GM23338 (cell line): ENCODE data around the gene DTNBP1. TPM values are rescaled to one million over a fixed set of nuclear protein-coding genes. Genes with fewer than 3 reads are reported as not detected.
A peak's percentile ranks its signal among the peaks of the same experiment; 100 is the strongest.
"Not testable (repeated sequence)": the region's sequence is repeated elsewhere in the genome, so short reads cannot be mapped to it uniquely, and the experiment has no call there.

ENCODE experiments used
- ATAC-seq: fragments of 200-7000 bp; cut with Tn5 transposase; 3 replicates; pipeline ENCODE4 v1.9.1; 2020
- DNase-seq: peaks from one replicate; pipeline ENCODE4 v3.0.0-alpha.2; 2015; ENCODE audit warnings: low spot score
- H2AFZ ChIP-seq: fragments of 200-600 bp; sonication (generic); 2 replicates; pipeline ENCODE4 v1.8.0; 2016; ENCODE audit warnings: antibody characterized with exemption, mild to moderate bottlenecking, moderate library complexity
- H3F3A ChIP-seq: fragments of 200-600 bp; sonication (generic); replicated peaks from 2 replicates; pipeline ENCODE4 v1.8.0; 2017; ENCODE audit warnings: antibody characterized with exemption, mixed run types, low read depth
- H3K27ac ChIP-seq: fragments of 200-600 bp; sonication (generic); 2 replicates; pipeline ENCODE4 v1.6.1; 2016; ENCODE audit warnings: low read depth
- H3K27me3 ChIP-seq: fragments of 200-600 bp; sonication (generic); 2 replicates; pipeline ENCODE4 v1.8.0; 2016; ENCODE audit warnings: mild to moderate bottlenecking, mixed run types, moderate library complexity; ENCODE audit not compliant: insufficient read depth
- H3K36me3 ChIP-seq: fragments of 200-600 bp; sonication (generic); 2 replicates; pipeline ENCODE4 v1.8.0; 2016; ENCODE audit warnings: mild to moderate bottlenecking; ENCODE audit not compliant: insufficient read depth
- H3K4me1 ChIP-seq: fragments of 200-600 bp; sonication (generic); 2 replicates; pipeline ENCODE4 v1.8.0; 2016; ENCODE audit warnings: mild to moderate bottlenecking, moderate library complexity; ENCODE audit not compliant: insufficient read depth
- H3K4me2 ChIP-seq: fragments of 200-600 bp; sonication (generic); 2 replicates; pipeline ENCODE4 v1.7.1; 2017; ENCODE audit warnings: mixed run types
- H3K4me3 ChIP-seq: fragments of 200-600 bp; sonication (generic); 2 replicates; pipeline ENCODE4 v1.6.1; 2016; ENCODE audit warnings: mixed run types
- H3K79me2 ChIP-seq: fragments of 200-600 bp; sonication (generic); replicated peaks from 2 replicates; pipeline ENCODE4 v1.8.0; 2017; ENCODE audit warnings: mild to moderate bottlenecking; ENCODE audit not compliant: insufficient read depth
- H3K9me2 ChIP-seq: fragments of 200-600 bp; sonication (generic); 2 replicates; pipeline ENCODE4 v1.8.0; 2017; ENCODE audit not compliant: insufficient read depth
- H4K20me1 ChIP-seq: fragments of 200-600 bp; sonication (generic); replicated peaks from 2 replicates; pipeline ENCODE4 v1.8.0; 2017; ENCODE audit warnings: mild to moderate bottlenecking; ENCODE audit not compliant: insufficient read depth
- H3K27ac Mint-ChIP-seq: 2 replicates; pipeline ENCODE4 v1.8.0; 2020; ENCODE audit warnings: inconsistent platforms, mild to moderate bottlenecking, moderate library complexity, mixed read lengths
- H3K27me3 Mint-ChIP-seq: 3 replicates; pipeline ENCODE4 v1.8.0; 2022; ENCODE audit warnings: low read depth, mild to moderate bottlenecking, moderate library complexity, mixed read lengths, inconsistent platforms; ENCODE audit not compliant: insufficient read depth, poor library complexity
- H3K36me3 Mint-ChIP-seq: 3 replicates; pipeline ENCODE4 v1.8.0; 2021; ENCODE audit warnings: low read depth, mild to moderate bottlenecking, inconsistent platforms, moderate library complexity, mixed read lengths
- H3K4me1 Mint-ChIP-seq: 3 replicates; pipeline ENCODE4 v1.8.0; 2020; ENCODE audit warnings: mild to moderate bottlenecking, inconsistent platforms, mixed read lengths
- H3K4me3 Mint-ChIP-seq: 3 replicates; pipeline ENCODE4 v1.8.0; 2021; ENCODE audit warnings: moderate library complexity, mild to moderate bottlenecking, inconsistent platforms, mixed read lengths
- H3K9me3 Mint-ChIP-seq: 3 replicates; pipeline ENCODE4 v1.8.0; 2020; ENCODE audit warnings: moderate library complexity, mild to moderate bottlenecking, inconsistent platforms, mixed read lengths
- ETS1 ChIP-seq: IDR thresholded peaks from 2 replicates; pipeline ENCODE4 v1.6.1; 2016; ENCODE audit warnings: antibody characterized with exemption
- EZH2phosphoT487 ChIP-seq: fragments of 200-600 bp; sonication (generic); IDR thresholded peaks from one replicate; pipeline ENCODE4 v1.8.1; 2018; ENCODE audit warnings: antibody characterized with exemption; ENCODE audit not compliant: unreplicated experiment
- ZNF114 ChIP-seq: fragments of 250-450 bp; sonication (Bioruptor Pico); IDR thresholded peaks from 2 replicates; pipeline ENCODE4 v1.5.0; 2020; ENCODE audit warnings: mild to moderate bottlenecking, moderate library complexity
- ZNF331 ChIP-seq: fragments of 250-450 bp; sonication (Bioruptor Pico); IDR thresholded peaks from 2 replicates; pipeline ENCODE4 v1.5.0; 2020; ENCODE audit warnings: low read depth, mild to moderate bottlenecking, moderate library complexity
- ZNF462 ChIP-seq: fragments of 250-450 bp; sonication (Bioruptor Pico); IDR thresholded peaks from 2 replicates; pipeline ENCODE4 v1.5.0; 2020; ENCODE audit warnings: mild to moderate bottlenecking, moderate library complexity
- polyA plus RNA-seq: library from polyadenylated mRNA; unstranded; fragments of >200 nt; fragmentation: Nextera tagmentation; extraction: Ambion mirVana; gene quantifications from 2 replicates; pipeline ENCODE4 v1.2.1, GENCODE V29; 2016
- total RNA-seq: library from RNA; depleted of rRNA; stranded (reverse); fragments of >200 nt; shearing (Covaris generic); gene quantifications from 2 replicates; pipeline ENCODE4 v1.2.3, GENCODE V29; 2014
- TF ChIP-seq, protein P1 (sequence below), 2 experiments: fragments of 200-600 bp in 1 of 2; sonication (generic) in 1 of 2; conservative IDR thresholded peaks; 2 replicates each; pipeline versions ENCODE4 v1.5.1 to v1.6.1; 2016 to 2017; ENCODE audit warnings: antibody characterized with exemption in 2 of 2, low read depth in 2 of 2, mild to moderate bottlenecking in 2 of 2, moderate library complexity in 1 of 2

Gene DTNBP1
- total and polyA plus RNA-seq, 2 experiments from 2014 or later, result 12.1 to 20.1 TPM

GRCh38 chr6:15544321-15544900 is 118.4 kb downstream of the DTNBP1 start:
- Histone ChIP-seq H3K4me3 (no peak overlapping the region), H4K20me1 (no peaks in the 10 kb centered on the region), H3K4me2 (no peak overlapping the region), H3K79me2 (no peaks in the 10 kb centered on the region), H3K27me3 (no peaks in the 10 kb centered on the region), H3K4me1 (peaks cover under 1% of the 10 kb centered on the region; the same call in 1 of the 2 replicates), H3K9me2 (no peaks in the 10 kb centered on the region; the same call in 1 of the 2 replicates), H3F3A (no peaks in the 10 kb centered on the region), H3K27ac (no peak overlapping the region), H2AFZ (no peak overlapping the region), H3K36me3 (no peaks in the 10 kb centered on the region)
- Mint-ChIP-seq H3K4me1 (peaks cover 7% of the 10 kb centered on the region), H3K4me3 (no peak overlapping the region), H3K9me3 (peaks cover 12% of the 10 kb centered on the region), H3K27ac (no peak overlapping the region), H3K27me3 (peaks cover 3% of the 10 kb centered on the region), H3K36me3 (peaks cover 15% of the 10 kb centered on the region)
- DNase-seq (no peak), ATAC-seq (no peak)
- TF ChIP-seq EZH2phosphoT487, result no peak

DNA sequence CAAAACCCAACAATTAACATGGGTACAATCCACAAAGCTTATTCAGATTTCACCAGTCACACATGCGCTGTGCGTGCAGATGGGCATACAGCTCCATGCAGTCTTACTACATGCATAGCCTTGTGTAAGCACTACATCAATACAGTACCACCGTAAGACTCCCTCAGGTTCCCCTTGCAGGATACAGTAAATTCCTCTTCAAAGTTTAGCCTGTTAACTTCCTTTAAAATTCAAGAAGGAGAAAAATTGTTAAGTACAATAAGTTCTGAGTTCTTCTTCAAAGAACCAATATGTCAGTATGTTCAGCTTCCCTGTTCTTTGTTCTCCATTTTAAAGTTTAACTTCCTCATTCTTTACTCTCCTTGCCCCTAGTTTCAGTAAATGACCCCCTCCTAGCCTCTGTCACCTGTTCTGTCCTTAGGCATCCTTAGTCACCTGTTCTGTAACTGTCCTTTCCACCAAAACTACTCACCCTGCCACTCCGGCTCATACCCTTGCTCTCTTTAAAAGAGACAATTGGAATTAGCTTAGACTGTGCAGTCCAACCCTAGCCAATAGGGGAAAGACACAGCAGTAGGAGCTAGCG is 119.4 kb downstream of the DTNBP1 start:
- Mint-ChIP-seq H3K9me3 (peaks cover 12% of the 10 kb centered on the region), H3K36me3 (peaks cover 15% of the 10 kb centered on the region)
- H3K27me3 Mint-ChIP-seq, H3K36me3 ChIP-seq, H3K4me1 ChIP-seq, H3K9me2 ChIP-seq, H3K4me2 ChIP-seq, H3F3A ChIP-seq, H4K20me1 ChIP-seq, ATAC-seq, H3K4me3 ChIP-seq, H3K27ac Mint-ChIP-seq, H3K4me1 Mint-ChIP-seq, H3K79me2 ChIP-seq, DNase-seq, H3K4me3 Mint-ChIP-seq, H3K27me3 ChIP-seq, H2AFZ ChIP-seq, H3K27ac ChIP-seq: not testable (repeated sequence)

DNA sequence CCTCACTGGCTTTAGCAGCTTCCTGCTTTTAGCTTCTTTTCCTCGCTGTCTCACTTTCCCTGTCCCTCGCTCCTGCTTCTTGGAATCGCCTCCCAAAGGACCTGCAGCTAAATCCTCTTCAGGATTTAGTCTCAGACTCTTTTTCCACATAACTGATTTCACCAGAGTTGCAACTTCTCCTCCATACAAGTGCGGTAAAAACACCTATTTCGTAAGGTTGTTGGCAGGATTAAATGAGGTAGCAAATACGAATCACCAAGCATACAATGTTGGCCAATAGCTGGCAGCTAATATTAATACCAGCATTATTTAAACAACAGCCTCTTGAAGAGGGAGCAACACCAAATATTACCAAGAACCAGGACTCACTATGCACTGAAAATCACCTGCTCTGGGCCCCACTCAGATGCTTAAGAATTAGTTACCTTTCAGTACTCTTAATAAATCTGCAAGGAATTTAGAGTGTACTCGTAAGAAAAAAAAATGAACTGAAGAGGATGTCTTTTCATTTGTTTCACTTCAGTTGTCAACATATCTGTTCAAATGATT is 123.0 kb downstream of the DTNBP1 start:
- H3F3A ChIP-seq, result no peaks in the 10 kb centered on the region
- no peak overlapping the region for H3K4me3 ChIP-seq
- TF ChIP-seq ZNF331 (no peak), ETS1 (no peak), ZNF462 (CRISPR knock-in tag) (no peak), ZNF114 (CRISPR knock-in tag) (no peak)
- TF ChIP-seq, protein P1, sequence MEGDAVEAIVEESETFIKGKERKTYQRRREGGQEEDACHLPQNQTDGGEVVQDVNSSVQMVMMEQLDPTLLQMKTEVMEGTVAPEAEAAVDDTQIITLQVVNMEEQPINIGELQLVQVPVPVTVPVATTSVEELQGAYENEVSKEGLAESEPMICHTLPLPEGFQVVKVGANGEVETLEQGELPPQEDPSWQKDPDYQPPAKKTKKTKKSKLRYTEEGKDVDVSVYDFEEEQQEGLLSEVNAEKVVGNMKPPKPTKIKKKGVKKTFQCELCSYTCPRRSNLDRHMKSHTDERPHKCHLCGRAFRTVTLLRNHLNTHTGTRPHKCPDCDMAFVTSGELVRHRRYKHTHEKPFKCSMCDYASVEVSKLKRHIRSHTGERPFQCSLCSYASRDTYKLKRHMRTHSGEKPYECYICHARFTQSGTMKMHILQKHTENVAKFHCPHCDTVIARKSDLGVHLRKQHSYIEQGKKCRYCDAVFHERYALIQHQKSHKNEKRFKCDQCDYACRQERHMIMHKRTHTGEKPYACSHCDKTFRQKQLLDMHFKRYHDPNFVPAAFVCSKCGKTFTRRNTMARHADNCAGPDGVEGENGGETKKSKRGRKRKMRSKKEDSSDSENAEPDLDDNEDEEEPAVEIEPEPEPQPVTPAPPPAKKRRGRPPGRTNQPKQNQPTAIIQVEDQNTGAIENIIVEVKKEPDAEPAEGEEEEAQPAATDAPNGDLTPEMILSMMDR (conservative IDR thresholded peaks at IDR 0.05; ENCODE audit: low read depth in 2 of 2), result no peak

More for the DNA sequence above, 123.0 kb downstream of the DTNBP1 start:
- Histone ChIP-seq H3K27ac (0 out of 2 replicates have a peak overlapping the region, but pooled peaks have one; percentile 45), H3K36me3 (no peaks in the 10 kb centered on the region), H3K4me2 (no peak overlapping the region), H4K20me1 (no peaks in the 10 kb centered on the region), H3K9me2 (no peaks in the 10 kb centered on the region; the same call in 1 of the 2 replicates), H2AFZ (no peak overlapping the region), H3K79me2 (no peaks in the 10 kb centered on the region), H3K27me3 (no peaks in the 10 kb centered on the region), H3K4me1 (no peaks in the 10 kb centered on the region)
- Mint-ChIP-seq H3K4me1 (no peaks in the 10 kb centered on the region), H3K27ac (no peak overlapping the region), H3K27me3 (peaks cover 3% of the 10 kb centered on the region), H3K4me3 (no peak overlapping the region), H3K9me3 (peaks cover 23% of the 10 kb centered on the region), H3K36me3 (peaks cover 22% of the 10 kb centered on the region)
- no peak for ATAC-seq
- DNase-seq, result no peak
